ENCODE results near the gene PRR5L. TPM values are rescaled to one million over a fixed set of nuclear protein-coding genes. Genes with fewer than 3 reads are reported as not detected.

Gene PRR5L
- total RNA-seq, 2 experiments from 2014 or later = 3.4 to 4.5 TPM

GRCh38 chr11:36463781-36464180, 167.7 kb downstream of the PRR5L start:
- H3K27ac Mint-ChIP-seq = no peak overlapping the region
- no peaks in the 10 kb centered on the region for H3K9me3 Mint-ChIP-seq (ENCODE audit: insufficient read depth)
- ATAC-seq (no peak), DNase-seq (no peak)
- POLR2A ChIA-PET = interaction anchor here (0.6 kb wide), 1 partner anchor 10 kb away, joined by 4 read pairs; no protein-coding TSS in a partner anchor
- H3K27me3 Mint-ChIP-seq (ENCODE audit: low read depth) = peaks cover 4% of the 10 kb centered on the region
- H3K4me1 Mint-ChIP-seq (ENCODE audit: low read depth) = peaks cover 9% of the 10 kb centered on the region
- no peaks in the 10 kb centered on the region for H3K36me3 Mint-ChIP-seq (ENCODE audit: low read depth)
- H3K4me3 Mint-ChIP-seq = no peak overlapping the region
- CTCF ChIA-PET = interaction anchor here (1.0 to 2.1 kb wide), 3 partner anchors 80 to 168 kb away, joined by 3 to 9 read pairs (median 5); partner anchors contain the start of gene PRR5L

- H3K27ac Mint-ChIP-seq = no peak overlapping the region
- no peaks in the 10 kb centered on the region for H3K9me3 Mint-ChIP-seq (ENCODE audit: insufficient read depth)
- DNase-seq (no peak), ATAC-seq (no peak)
- POLR2A ChIA-PET = interaction anchor here (0.6 kb wide), 1 partner anchor 9 kb away, joined by 4 read pairs; no protein-coding TSS in a partner anchor
- CTCF ChIA-PET = interaction anchor here (1.0 to 2.1 kb wide), 8 partner anchors 11 to 172 kb away, joined by 3 to 9 read pairs (median 4); partner anchors contain the start of gene PRR5L
- H3K27me3 Mint-ChIP-seq (ENCODE audit: low read depth) = peaks cover 4% of the 10 kb centered on the region
- no peaks in the 10 kb centered on the region for H3K36me3 Mint-ChIP-seq (ENCODE audit: low read depth)
- H3K4me3 Mint-ChIP-seq = no peak overlapping the region
- peaks cover 9% of the 10 kb centered on the region for H3K4me1 Mint-ChIP-seq (ENCODE audit: low read depth)
Observed at GRCh38 chr11:36464720-36465119, 168.6 kb downstream of the PRR5L start.

DNA sequence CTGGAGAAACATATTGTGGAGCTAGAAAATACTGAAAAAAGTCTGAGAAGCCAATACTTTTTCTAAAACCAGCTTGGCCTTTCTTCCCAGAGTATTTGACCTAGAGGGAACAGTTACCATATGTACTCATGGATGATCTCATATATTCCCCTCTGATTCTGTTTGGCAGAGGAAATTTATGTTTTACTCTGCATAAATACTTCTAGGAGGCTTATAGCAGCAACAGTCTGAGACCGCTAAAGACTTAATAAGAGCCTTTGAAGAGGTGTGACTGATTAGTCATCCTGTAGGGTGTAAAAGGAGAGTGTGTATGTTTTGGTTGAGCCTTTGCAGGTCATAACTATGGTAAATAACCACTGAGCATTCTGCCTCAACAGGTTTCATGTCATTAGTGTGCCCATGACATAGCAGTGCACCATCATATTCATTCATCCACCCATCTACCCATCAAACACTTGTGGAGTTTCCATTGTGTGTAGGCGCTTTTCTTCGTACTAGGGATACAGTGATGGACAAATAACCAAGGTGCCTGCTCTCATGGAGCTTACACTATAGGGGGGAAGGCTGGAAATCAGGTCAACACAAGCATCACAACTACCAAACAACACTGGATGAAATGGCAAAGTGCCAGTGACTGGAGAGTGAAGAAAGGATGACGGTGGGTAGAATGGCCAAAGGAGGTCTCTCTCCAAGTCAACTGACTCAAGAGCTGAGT, 169.5 kb downstream of the PRR5L start:
- no peaks in the 10 kb centered on the region for H3K9me3 Mint-ChIP-seq (ENCODE audit: insufficient read depth)
- no peak for ATAC-seq
- no peak for DNase-seq
- H3K4me1 Mint-ChIP-seq (ENCODE audit: low read depth) = peaks cover 3% of the 10 kb centered on the region
- H3K36me3 Mint-ChIP-seq (ENCODE audit: low read depth) = no peaks in the 10 kb centered on the region
- CTCF ChIA-PET = interaction anchor here (1.1 to 2.1 kb wide), 5 partner anchors 12 to 173 kb away, joined by 4 to 9 read pairs (median 4); no protein-coding TSS in a partner anchor
- POLR2A ChIA-PET = no interaction called here
- H3K27me3 Mint-ChIP-seq (ENCODE audit: low read depth) = peaks cover 9% of the 10 kb centered on the region
- no peak overlapping the region for H3K4me3 Mint-ChIP-seq
- no peak overlapping the region for H3K27ac Mint-ChIP-seq

- H3K27ac Mint-ChIP-seq = no peak overlapping the region
- H3K4me3 Mint-ChIP-seq = no peak overlapping the region
- ChIA-PET POLR2A (no interaction called here), CTCF (interaction anchor here (1.5 kb wide), 1 partner anchor 14 kb away, joined by 3 read pairs; no protein-coding TSS in a partner anchor)
- peaks cover 11% of the 10 kb centered on the region for H3K27me3 Mint-ChIP-seq (ENCODE audit: low read depth)
- no peaks in the 10 kb centered on the region for H3K36me3 Mint-ChIP-seq (ENCODE audit: low read depth)
- no peaks in the 10 kb centered on the region for H3K4me1 Mint-ChIP-seq (ENCODE audit: low read depth)
- H3K9me3 Mint-ChIP-seq (ENCODE audit: insufficient read depth) = no peaks in the 10 kb centered on the region
- ATAC-seq (no peak), DNase-seq (no peak)
Observed at GRCh38 chr11:36467012-36467411, 170.9 kb downstream of the PRR5L start.

- CTCF ChIA-PET = interaction anchor here (1.0 to 1.6 kb wide), 3 partner anchors 11 to 176 kb away, joined by 3 to 14 read pairs (median 4); no protein-coding TSS in a partner anchor
- Mint-ChIP-seq H3K27ac (no peak overlapping the region), H3K36me3 (ENCODE audit: low read depth) (no peaks in the 10 kb centered on the region), H3K9me3 (ENCODE audit: insufficient read depth) (no peaks in the 10 kb centered on the region), H3K4me1 (ENCODE audit: low read depth) (no peaks in the 10 kb centered on the region), H3K27me3 (ENCODE audit: low read depth) (peaks cover 11% of the 10 kb centered on the region), H3K4me3 (no peak overlapping the region)
- POLR2A ChIA-PET = no interaction called here
- DNase-seq (no peak), ATAC-seq (no peak)
Observed at GRCh38 chr11:36467916-36468315, 171.8 kb downstream of the PRR5L start.

DNA sequence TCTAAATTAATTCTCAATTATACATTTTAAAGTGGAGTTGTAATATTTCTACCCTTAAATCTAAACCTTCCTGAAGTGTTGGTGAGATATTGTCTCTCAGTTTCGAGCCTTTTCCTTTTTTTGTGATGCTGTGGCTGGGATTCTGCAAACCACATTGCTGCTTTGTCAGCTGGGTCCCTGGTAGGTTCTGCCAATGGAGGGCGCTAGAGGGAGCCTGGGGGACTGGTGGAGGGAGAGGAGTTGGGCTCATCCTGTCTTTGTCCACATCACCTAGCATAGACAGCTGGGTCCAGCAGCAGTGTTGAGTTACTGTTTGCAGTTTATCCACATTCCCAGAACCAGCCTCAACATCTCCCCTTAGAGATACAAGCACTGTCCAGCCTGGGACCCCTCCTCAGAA, 173.0 kb downstream of the PRR5L start:
- no peak overlapping the region for H3K27ac Mint-ChIP-seq
- ChIA-PET CTCF (interaction anchor here (0.8 to 1.0 kb wide), 2 partner anchors 10 to 177 kb away, joined by 3 read pairs; no protein-coding TSS in a partner anchor), POLR2A (no interaction called here)
- H3K4me3 Mint-ChIP-seq = no peak overlapping the region
- H3K27me3 Mint-ChIP-seq (ENCODE audit: low read depth) = peaks cover 11% of the 10 kb centered on the region
- H3K4me1 Mint-ChIP-seq (ENCODE audit: low read depth) = no peaks in the 10 kb centered on the region
- ATAC-seq = no peak
- H3K36me3 Mint-ChIP-seq (ENCODE audit: low read depth) = no peaks in the 10 kb centered on the region
- DNase-seq = peak; percentile 28
- H3K9me3 Mint-ChIP-seq (ENCODE audit: insufficient read depth) = no peaks in the 10 kb centered on the region

DNA sequence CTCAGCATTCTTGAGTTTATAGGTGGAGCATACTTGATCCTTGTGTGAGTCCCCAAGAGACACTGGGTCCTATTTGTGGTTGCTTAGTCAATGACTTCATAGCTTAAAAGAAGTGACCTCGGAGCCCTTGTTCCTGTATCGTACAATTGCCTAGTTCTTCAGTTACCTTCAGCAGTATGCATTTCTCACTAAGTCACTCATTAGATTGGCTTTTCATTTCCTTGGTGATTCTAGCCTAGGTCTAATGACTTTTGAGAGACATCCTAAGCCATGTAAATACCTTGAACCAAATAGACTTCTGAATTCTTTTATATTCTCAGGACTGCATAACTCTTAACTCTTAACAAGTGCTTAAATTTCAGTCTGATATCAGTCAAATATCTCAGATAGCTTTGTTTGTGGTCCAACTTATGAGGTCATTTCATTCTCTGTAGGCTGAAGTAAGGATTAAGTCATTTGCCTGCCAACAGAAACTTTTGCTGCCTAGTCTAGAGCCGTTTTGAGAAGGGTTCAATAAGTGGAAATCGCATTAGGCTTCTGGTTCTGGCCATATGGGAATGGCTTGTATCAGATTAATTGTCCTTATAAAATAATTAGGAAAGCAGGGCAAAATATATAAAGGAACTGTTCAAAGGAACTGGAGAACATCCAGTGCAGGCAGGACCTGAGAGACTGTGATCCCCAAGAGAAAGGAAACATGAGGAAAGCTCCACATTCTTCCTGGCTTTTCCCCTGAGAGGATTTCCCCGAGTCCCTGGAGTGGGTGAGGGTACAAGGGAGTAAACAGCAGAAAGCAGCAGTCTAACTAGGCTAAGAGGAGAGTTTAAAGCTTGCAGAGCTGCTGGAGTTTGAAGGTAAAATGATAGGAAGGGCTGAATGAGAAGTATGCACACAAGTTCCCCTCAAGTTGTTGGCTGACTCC, 174.1 kb downstream of the PRR5L start:
- Mint-ChIP-seq H3K27ac (no peak overlapping the region), H3K27me3 (ENCODE audit: low read depth) (peaks cover 11% of the 10 kb centered on the region), H3K36me3 (ENCODE audit: low read depth) (no peaks in the 10 kb centered on the region), H3K4me3 (no peak overlapping the region), H3K9me3 (ENCODE audit: insufficient read depth) (no peaks in the 10 kb centered on the region), H3K4me1 (ENCODE audit: low read depth) (no peaks in the 10 kb centered on the region)
- ATAC-seq (no peak), DNase-seq (no peak)
- ChIA-PET CTCF (interaction anchor here (0.8 to 2.4 kb wide), 5 partner anchors 8 to 117 kb away, joined by 3 to 8 read pairs (median 5); no protein-coding TSS in a partner anchor), POLR2A (no interaction called here)

- POLR2A ChIA-PET = no interaction called here
- Mint-ChIP-seq H3K4me3 (no peak overlapping the region), H3K9me3 (ENCODE audit: insufficient read depth) (no peaks in the 10 kb centered on the region), H3K27ac (no peak overlapping the region), H3K4me1 (ENCODE audit: low read depth) (no peaks in the 10 kb centered on the region), H3K27me3 (ENCODE audit: low read depth) (peaks cover 16% of the 10 kb centered on the region), H3K36me3 (ENCODE audit: low read depth) (no peaks in the 10 kb centered on the region)
- DNase-seq (no peak), ATAC-seq (no peak)
- CTCF ChIA-PET = interaction anchor here (1.5 to 2.4 kb wide), 2 partner anchors 21 to 119 kb away, joined by 4 to 8 read pairs; no protein-coding TSS in a partner anchor
Observed at GRCh38 chr11:36471577-36471976, 175.5 kb downstream of the PRR5L start.

DNA sequence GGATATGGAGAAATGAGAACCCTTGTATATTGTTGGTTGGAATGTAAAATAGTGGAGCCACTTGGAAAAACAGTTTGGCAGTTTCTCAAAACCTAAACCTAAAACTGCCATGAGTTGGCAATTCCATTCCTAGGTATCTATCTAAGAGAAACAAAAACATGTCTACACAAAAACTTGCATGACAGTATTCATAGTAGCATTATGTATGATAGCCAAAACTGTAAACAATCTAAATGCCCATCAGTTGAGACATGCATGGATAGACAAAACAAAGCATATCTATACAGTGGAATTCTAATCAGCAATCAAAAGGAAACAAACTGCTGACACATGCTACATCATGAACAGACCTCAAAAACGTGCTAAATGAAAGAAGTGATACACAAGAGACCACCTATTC, 179.1 kb downstream of the PRR5L start:
- H3K27ac Mint-ChIP-seq = no peak overlapping the region
- POLR2A ChIA-PET = no interaction called here
- H3K9me3 Mint-ChIP-seq (ENCODE audit: insufficient read depth) = no peaks in the 10 kb centered on the region
- H3K4me3 Mint-ChIP-seq = no peak overlapping the region
- no peaks in the 10 kb centered on the region for H3K4me1 Mint-ChIP-seq (ENCODE audit: low read depth)
- CTCF ChIA-PET = interaction anchor here (7.9 kb wide), 1 partner anchor 181 kb away, joined by 201 read pairs; the partner anchor contains the start of genes COMMD9 and PRR5L
- H3K27me3 Mint-ChIP-seq (ENCODE audit: low read depth) = peaks cover 13% of the 10 kb centered on the region
- ATAC-seq (no peak), DNase-seq (no peak)
- no peaks in the 10 kb centered on the region for H3K36me3 Mint-ChIP-seq (ENCODE audit: low read depth)

DNA sequence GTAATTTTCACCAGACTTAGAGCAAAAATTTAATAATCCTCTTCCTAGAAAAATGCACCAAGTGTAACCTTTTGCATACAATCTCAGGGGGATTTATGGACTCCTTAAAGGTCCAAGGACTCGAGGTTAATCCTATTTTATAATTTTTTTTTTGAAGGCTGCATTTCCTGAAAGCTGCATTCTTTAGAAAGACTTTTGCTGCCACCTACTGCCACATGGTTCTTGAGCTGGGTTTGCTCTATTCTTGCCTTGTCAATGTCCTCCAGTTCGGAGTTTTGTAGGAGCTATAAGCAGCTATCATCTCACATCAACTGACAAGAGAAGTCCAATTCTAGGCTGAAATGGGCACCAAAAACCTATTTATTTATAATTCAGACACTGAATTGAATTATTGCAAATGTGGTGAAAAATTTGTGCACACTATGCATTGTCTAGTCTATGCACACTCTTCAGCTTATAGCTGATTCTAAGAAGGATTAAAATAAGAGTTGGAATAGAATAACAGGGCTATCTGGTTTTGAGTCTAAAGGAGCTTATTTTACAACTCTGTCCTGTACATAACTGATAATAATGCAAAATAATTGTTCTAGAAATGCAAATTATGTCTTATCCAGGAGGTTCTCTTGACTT, 182.7 kb downstream of the PRR5L start:
- Mint-ChIP-seq H3K4me1 (ENCODE audit: low read depth) (peaks cover 6% of the 10 kb centered on the region), H3K4me3 (no peak overlapping the region), H3K27me3 (ENCODE audit: low read depth) (peaks cover 7% of the 10 kb centered on the region), H3K9me3 (ENCODE audit: insufficient read depth) (no peaks in the 10 kb centered on the region), H3K27ac (no peak overlapping the region), H3K36me3 (ENCODE audit: low read depth) (peaks cover 8% of the 10 kb centered on the region)
- ATAC-seq = peak; percentile 47
- DNase-seq = peak; percentile 51
- ChIA-PET POLR2A (no interaction called here), CTCF (interaction anchor here (0.7 to 7.9 kb wide), 29 partner anchors 8 to 657 kb away, joined by 3 to 201 read pairs (median 4); partner anchors contain the start of genes COMMD9, PRR5L and TRAF6)

- no peak overlapping the region for H3K27ac Mint-ChIP-seq
- POLR2A ChIA-PET = interaction anchor here (0.8 kb wide), 1 partner anchor 19 kb away, joined by 3 read pairs; no protein-coding TSS in a partner anchor
Observed at GRCh38 chr11:36480833-36481232, 184.7 kb downstream of the PRR5L start.

More at GRCh38 chr11:36480833-36481232, 184.7 kb downstream of the PRR5L start:
- H3K36me3 Mint-ChIP-seq (ENCODE audit: low read depth) = peaks cover 26% of the 10 kb centered on the region
- ATAC-seq = no peak
- no peaks in the 10 kb centered on the region for H3K9me3 Mint-ChIP-seq (ENCODE audit: insufficient read depth)
- H3K27me3 Mint-ChIP-seq (ENCODE audit: low read depth) = peaks cover 5% of the 10 kb centered on the region
- no peak for DNase-seq
- CTCF ChIA-PET = interaction anchor here (4.9 to 7.9 kb wide), 3 partner anchors 12 to 186 kb away, joined by 62 to 201 read pairs (median 64); partner anchors contain the start of genes COMMD9 and PRR5L
- H3K4me1 Mint-ChIP-seq (ENCODE audit: low read depth) = peaks cover 7% of the 10 kb centered on the region
- no peak overlapping the region for H3K4me3 Mint-ChIP-seq
